Endodermal cell (in vitro differentiated cells): ENCODE data around the gene UBFD1. TPM values are rescaled to one million over a fixed set of nuclear protein-coding genes. Genes with fewer than 3 reads are reported as not detected.

Source experiments
- DNase-seq: peaks from one replicate; pipeline ENCODE4 v3.0.0-alpha.2; 2017
- H3K27ac ChIP-seq: 2 replicates; pipeline ENCODE4 v1.5.1; 2013; ENCODE audit warnings: mild to moderate bottlenecking, low read depth, low read length, moderate library complexity
- H3K27me3 ChIP-seq: 2 replicates; pipeline ENCODE4 v1.6.1; 2013; ENCODE audit warnings: mild to moderate bottlenecking, low read length, moderate library complexity; ENCODE audit not compliant: insufficient read depth, control insufficient read depth, poor library complexity, severe bottlenecking
- H3K36me3 ChIP-seq: 2 replicates; pipeline ENCODE4 v1.7.0; 2013; ENCODE audit warnings: mild to moderate bottlenecking, low read length, moderate library complexity; ENCODE audit not compliant: control insufficient read depth, insufficient read depth
- H3K4me1 ChIP-seq: one replicate; pipeline ENCODE4 v1.7.0; 2013; ENCODE audit warnings: low read length; ENCODE audit not compliant: control insufficient read depth, insufficient read depth
- H3K4me3 ChIP-seq: 2 replicates; pipeline ENCODE4 v1.5.1; 2013; ENCODE audit warnings: mild to moderate bottlenecking, low read length, moderate library complexity
- H3K9ac ChIP-seq: 2 replicates; pipeline ENCODE4 v1.6.1; 2013; ENCODE audit warnings: mild to moderate bottlenecking, low read length, moderate library complexity; ENCODE audit not compliant: poor library complexity, severe bottlenecking; ENCODE audit errors: extremely low read depth
- H3K9me3 ChIP-seq: 2 replicates; pipeline ENCODE4 v1.6.1; 2013; ENCODE audit warnings: mild to moderate bottlenecking, low read length, moderate library complexity; ENCODE audit not compliant: control insufficient read depth
- H3K27ac Mint-ChIP-seq: 2 replicates; pipeline ENCODE4 v1.8.0; 2020; ENCODE audit warnings: mixed read lengths
- H3K27me3 Mint-ChIP-seq: 2 replicates; pipeline ENCODE4 v1.8.0; 2021; ENCODE audit warnings: mild to moderate bottlenecking, mixed read lengths; ENCODE audit not compliant: insufficient read depth
- H3K36me3 Mint-ChIP-seq: 2 replicates; pipeline ENCODE4 v1.8.0; 2020; ENCODE audit warnings: low read depth, mixed read lengths
- H3K4me1 Mint-ChIP-seq: 2 replicates; pipeline ENCODE4 v1.8.0; 2020; ENCODE audit warnings: mixed read lengths
- H3K4me3 Mint-ChIP-seq: 2 replicates; pipeline ENCODE4 v1.8.0; 2020; ENCODE audit warnings: mild to moderate bottlenecking, moderate library complexity, mixed read lengths
- H3K9me3 Mint-ChIP-seq: 2 replicates; pipeline ENCODE4 v1.8.0; 2020; ENCODE audit warnings: mild to moderate bottlenecking, mixed read lengths
- CTCF ChIP-seq: fragments of 200-600 bp; sonication (generic); conservative IDR thresholded peaks from 2 replicates; pipeline ENCODE4 v1.5.0; 2021; ENCODE audit warnings: antibody characterized with exemption, mild to moderate bottlenecking
- WGBS, 2 experiments: methylation state at CpG; one replicate each; pipeline versions ENCODE4 v1.1.5 to v1.1.7; 2013; ENCODE audit warnings: missing lambda C conversion rate in 2 of 2, mixed read lengths in 1 of 2; ENCODE audit not compliant: insufficient coverage in 1 of 2, insufficient read length in 1 of 2; 5-methylcytosine and 5-hydroxymethylcytosine counted together
- total RNA-seq, 2 donors: library from RNA; stranded (reverse); fragmentation: NEBNext Ultra II Directional in 1 of 2; extraction: Animal tissue kit (Norgen Biotek cat#: 25700) in 1 of 2; gene quantifications; 2 replicates in 1 of 2; 3 replicates in 1 of 2; pipeline ENCODE4 v1.2.1, GENCODE V29; 2021

UBFD1 gene
- total RNA-seq, 2 donors from 2014 or later, result 105 to 113 TPM

- H3K4me3 ChIP-seq, result no peak overlapping the region
- TF ChIP-seq CTCF, result no peak
- Mint-ChIP-seq H3K36me3 (peaks cover 83% of the 10 kb centered on the region), H3K27me3 (no peaks in the 10 kb centered on the region), H3K4me3 (no peak overlapping the region), H3K9me3 (no peaks in the 10 kb centered on the region), H3K4me1 (no peaks in the 10 kb centered on the region), H3K27ac (no peak overlapping the region)
- no peak overlapping the region for H3K9ac ChIP-seq
- 87 to 94% methylated on average over 6 of the region's 6 CpGs for WGBS, 2 experiments
- H3K27me3 ChIP-seq, result no peaks in the 10 kb centered on the region
- DNase-seq, result no peak
- H3K4me1 ChIP-seq, result no peaks in the 10 kb centered on the region
- no peaks in the 10 kb centered on the region for H3K9me3 ChIP-seq
- peaks cover 89% of the 10 kb centered on the region for H3K36me3 ChIP-seq
- no peak overlapping the region for H3K27ac ChIP-seq
These were observed 5.7 kb downstream of the UBFD1 start for GRCh38 chr16:23563186-23563585.

- Histone ChIP-seq H3K27ac (no peak overlapping the region), H3K4me1 (no peaks in the 10 kb centered on the region), H3K36me3 (peaks cover 92% of the 10 kb centered on the region), H3K9ac (no peak overlapping the region), H3K27me3 (no peaks in the 10 kb centered on the region), H3K4me3 (no peak overlapping the region), H3K9me3 (no peaks in the 10 kb centered on the region)
- TF ChIP-seq CTCF, result no peak
- Mint-ChIP-seq H3K27me3 (no peaks in the 10 kb centered on the region), H3K9me3 (no peaks in the 10 kb centered on the region), H3K4me3 (no peak overlapping the region), H3K4me1 (no peaks in the 10 kb centered on the region), H3K36me3 (peaks cover 84% of the 10 kb centered on the region), H3K27ac (peak overlapping the region; percentile 5)
- 94 to 99% methylated on average over 8 to 9 of the region's 9 CpGs for WGBS, 2 experiments
- no peak for DNase-seq
These were observed 7.2 kb downstream of the UBFD1 start for GRCh38 chr16:23564575-23565363.

DNA sequence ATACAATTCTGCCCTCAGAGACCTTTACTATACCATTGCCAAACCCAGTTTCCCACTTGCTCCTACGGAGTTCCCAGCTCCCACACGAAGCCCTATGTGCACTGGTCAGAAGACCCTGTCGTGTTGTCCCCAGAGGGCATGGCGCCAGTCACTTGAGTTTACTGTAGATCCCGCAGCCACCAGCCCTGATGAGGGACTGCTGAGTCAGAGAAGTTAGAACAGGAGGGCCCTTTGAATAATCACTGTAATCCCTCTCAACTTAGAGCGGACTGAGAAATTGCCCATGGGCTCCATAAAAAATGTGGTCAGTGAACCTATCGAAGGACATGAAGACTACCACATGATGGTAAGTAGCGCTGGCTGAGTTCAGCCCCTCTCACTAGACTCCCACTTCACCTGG is 9.2 kb downstream of the UBFD1 start:
- Histone ChIP-seq H3K9ac (no peak overlapping the region), H3K9me3 (no peaks in the 10 kb centered on the region), H3K4me3 (no peak overlapping the region), H3K27ac (no peak overlapping the region), H3K4me1 (no peaks in the 10 kb centered on the region), H3K27me3 (no peaks in the 10 kb centered on the region), H3K36me3 (peaks cover 91% of the 10 kb centered on the region)
- Mint-ChIP-seq H3K27me3 (no peaks in the 10 kb centered on the region), H3K36me3 (peaks cover 84% of the 10 kb centered on the region), H3K9me3 (no peaks in the 10 kb centered on the region), H3K4me3 (no peak overlapping the region), H3K27ac (peak overlapping the region; percentile 35), H3K4me1 (no peaks in the 10 kb centered on the region)
- WGBS, 2 experiments, result 91 to 95% methylated on average over 6 to 8 of the region's 8 CpGs
- no peak for DNase-seq
- TF ChIP-seq CTCF, result no peak
